AG10803 (cell line): ENCODE data around the gene KLF12.

Experiments used
- DNase-seq: peaks from one replicate; pipeline ENCODE4 v3.0.0; 2010; ENCODE audit warnings: low read depth
- H3K4me3 ChIP-seq: 2 replicates; pipeline ENCODE4 v1.5.1; 2011; ENCODE audit warnings: mild to moderate bottlenecking, low read length, control low read depth
- CTCF ChIP-seq: conservative IDR thresholded peaks from 2 replicates; pipeline ENCODE4 v1.5.1; 2011; ENCODE audit warnings: mild to moderate bottlenecking, low read length, control low read depth, inconsistent platforms

KLF12 gene

GRCh38 chr13:74151859-74152258, 17.7 kb upstream of the KLF12 start:
- no peak overlapping the region for H3K4me3 ChIP-seq
- no peak for TF ChIP-seq CTCF
- DNase-seq: no peak

GRCh38 chr13:74148352-74148751, 14.1 kb upstream of the KLF12 start:
- no peak for DNase-seq
- H3K4me3 ChIP-seq: no peak overlapping the region
- no peak for TF ChIP-seq CTCF

- no peak overlapping the region for H3K4me3 ChIP-seq
- TF ChIP-seq CTCF: no peak
- peak; percentile 60 for DNase-seq
Measured at GRCh38 chr13:74145249-74145975, 11.2 kb upstream of the KLF12 start.

GRCh38 chr13:74144269-74144668, 10.1 kb upstream of the KLF12 start:
- no peak overlapping the region for H3K4me3 ChIP-seq
- no peak for TF ChIP-seq CTCF
- DNase-seq: no peak

- TF ChIP-seq CTCF: no peak
Measured at GRCh38 chr13:74142257-74142656, 8.1 kb upstream of the KLF12 start.

GRCh38 chr13:74138241-74138640, 4.0 kb upstream of the KLF12 start:
- H3K4me3 ChIP-seq: no peak overlapping the region
- no peak for DNase-seq
- TF ChIP-seq CTCF: no peak

More at GRCh38 chr13:74142257-74142656, 8.1 kb upstream of the KLF12 start:
- no peak overlapping the region for H3K4me3 ChIP-seq
- no peak for DNase-seq

- H3K4me3 ChIP-seq: peak overlapping the region; percentile 91
- TF ChIP-seq CTCF: peak; percentile 40
- peak; percentile 60 for DNase-seq
Measured at GRCh38 chr13:74136084-74136658, 2.0 kb upstream of the KLF12 start.
